Myocyte (in vitro differentiated cells): Measurements from ENCODE around the gene CLEC4G. TPM values are rescaled to one million over a fixed set of nuclear protein-coding genes. Genes with fewer than 3 reads are reported as not detected.
A peak's percentile ranks its signal among the peaks of the same experiment; 100 is the strongest.

Source experiments
- DNase-seq: peaks from one replicate; pipeline ENCODE4 v3.0.0-alpha.2; 2012; ENCODE audit warnings: low read depth
- total RNA-seq: library from RNA; depleted of rRNA; stranded (reverse); fragments of >200 nt; gene quantifications from 2 replicates; pipeline ENCODE4 v1.2.3, GENCODE V29; 2014

Gene CLEC4G
- total RNA-seq, 1 donor from 2014 or later = not detected

DNA sequence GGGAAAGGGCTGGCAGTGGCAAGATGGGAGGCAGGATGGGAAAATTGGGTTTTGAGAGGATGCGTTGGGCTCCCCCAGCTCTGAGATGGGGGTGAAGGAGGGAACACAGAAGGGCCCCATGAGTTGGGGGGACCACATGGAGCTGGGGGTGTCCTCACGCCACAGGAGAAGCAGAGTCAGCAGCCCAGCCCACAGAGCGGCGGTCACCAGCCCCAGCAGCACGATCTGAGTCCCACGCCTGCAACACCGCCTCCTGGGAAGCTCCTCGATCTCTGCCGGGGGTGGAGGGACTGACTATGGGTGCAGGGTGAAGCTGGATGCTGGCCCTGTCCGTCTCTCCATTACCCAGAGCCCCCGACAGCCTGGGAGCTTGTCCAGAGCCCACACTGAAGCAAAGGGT, 33.3 kb downstream of the CLEC4G start:
- no peak for DNase-seq

DNA sequence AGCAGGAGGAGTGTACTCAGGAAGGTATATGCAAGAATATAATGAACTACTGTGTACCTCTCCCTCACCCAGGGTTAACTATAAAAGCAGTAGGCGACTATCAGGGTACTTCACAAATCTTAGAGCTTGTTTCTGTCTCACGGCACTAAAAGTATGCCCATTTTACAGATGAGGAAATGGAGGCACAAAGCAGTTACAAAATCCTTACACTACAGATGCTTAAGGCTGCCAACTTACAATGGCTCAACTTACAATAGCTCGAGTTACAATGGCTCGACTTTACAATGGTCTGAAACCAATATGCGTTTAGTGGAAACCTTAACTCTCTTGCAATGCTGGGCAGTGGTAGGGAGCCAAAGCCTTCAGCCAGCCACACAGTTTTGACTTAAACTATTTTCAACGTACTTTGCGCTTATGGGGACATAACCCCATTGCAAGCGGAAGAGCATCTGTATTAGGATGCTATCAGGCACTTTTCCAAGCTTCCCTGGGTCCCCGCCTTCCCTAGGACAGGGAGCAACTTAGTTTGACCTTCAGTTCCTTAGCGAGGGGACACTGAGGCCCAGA, 34.1 kb downstream of the CLEC4G start:
- no peak for DNase-seq

DNA sequence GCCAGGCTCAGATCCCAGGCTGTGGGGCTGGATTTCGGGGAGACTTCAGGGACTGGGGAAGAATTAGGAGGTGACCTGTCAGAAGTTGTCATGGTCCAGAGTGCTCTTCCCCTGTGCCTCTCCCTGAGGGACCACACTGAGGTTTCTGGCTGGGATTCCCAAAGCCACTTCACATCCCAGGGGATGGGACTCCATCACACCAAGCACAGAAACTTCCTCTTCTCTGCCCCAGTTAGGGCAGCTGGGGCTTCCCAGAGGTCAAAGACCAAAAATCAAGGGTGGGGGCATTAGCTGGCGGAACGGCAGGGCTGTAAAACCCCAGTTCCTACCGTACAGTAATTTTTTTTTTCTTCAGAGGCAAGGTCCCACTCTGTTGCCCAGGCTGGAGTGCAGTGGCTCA, 37.4 kb downstream of the CLEC4G start:
- DNase-seq = no peak

DNA sequence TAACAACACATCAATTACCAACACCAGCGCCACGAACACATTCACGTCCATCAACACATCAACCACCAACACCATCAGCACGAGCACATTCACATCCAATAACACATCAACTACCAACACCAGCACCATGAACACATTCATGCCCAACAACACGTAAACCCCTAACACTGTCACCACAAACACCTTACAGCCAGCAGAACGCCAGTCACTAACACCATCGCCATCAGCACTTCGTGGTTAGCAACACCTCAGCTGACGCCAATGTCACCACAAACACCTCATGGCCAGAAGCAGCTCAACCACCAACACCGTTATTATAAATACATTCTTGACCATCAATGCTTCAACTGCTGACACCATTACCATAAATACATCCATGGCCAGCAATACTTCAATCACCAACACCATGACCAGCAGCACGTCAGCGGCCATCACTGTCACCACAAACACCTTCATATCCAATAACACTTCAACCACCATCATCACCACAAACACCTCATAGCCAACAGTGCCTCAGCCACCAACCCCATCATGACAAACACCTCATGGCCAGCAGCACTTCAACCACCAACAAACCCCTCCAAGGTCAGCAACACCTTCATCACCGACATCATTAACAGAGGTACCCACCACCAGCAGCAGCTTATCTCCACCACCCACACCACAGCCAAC, 39.4 kb downstream of the CLEC4G start:
- no peak for DNase-seq

DNA sequence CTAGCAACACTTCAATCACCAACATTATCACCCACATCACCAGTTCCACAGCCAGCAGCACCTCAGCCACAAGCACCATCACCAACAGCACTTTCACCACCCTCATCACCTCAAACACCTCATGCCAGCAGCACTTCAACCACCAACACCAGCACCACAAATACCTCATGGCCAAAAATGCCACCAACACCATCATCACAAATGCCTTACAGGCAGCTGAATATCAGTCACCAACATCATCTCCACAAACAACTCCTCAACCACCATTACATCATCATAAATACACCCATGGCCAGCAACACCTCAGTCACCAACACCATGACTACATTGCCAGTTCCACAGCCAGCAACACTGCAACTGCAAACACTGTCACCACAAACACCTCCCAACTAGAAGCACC, 40.4 kb downstream of the CLEC4G start:
- DNase-seq = no peak

DNA sequence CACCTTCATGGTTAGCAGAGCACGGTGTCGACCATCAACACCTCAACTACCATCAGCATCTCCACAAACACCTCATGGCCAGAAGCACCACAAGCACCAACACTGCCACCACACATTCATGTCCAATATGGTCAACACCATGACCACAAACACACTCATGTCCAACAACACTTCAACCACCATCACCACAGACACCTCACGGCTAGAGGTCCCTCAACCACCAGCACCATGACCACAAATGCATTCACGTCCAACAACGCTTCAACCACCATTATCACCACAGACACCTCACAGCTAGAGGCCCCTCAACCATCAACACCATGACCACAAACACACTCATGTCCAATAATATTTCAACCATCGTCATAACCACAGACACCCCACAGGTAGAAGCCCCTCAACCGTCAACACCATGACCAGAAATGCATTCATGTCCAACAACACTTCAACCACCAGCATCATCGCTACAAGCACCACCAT, 41.1 kb downstream of the CLEC4G start:
- no peak for DNase-seq

DNA sequence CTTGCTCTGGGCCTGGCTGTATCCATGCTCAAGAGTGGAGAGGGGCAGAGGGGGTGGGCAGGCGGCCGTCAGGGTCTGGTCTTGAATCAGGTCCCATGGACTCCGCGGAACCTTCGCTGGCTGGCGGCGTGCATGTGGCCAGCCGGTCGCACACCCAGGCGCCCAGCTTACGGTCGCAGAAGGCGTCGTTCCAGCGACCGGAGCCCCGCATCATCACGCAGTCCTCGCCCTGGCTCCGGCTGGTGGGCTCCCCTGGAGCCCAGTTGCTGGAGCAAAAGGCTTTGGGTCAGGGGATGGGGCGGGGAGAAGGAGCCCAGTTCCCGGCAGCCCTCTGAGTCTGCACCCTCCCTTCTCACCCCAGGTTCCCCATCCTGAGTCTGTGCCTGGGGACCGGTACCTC, 42.7 kb downstream of the CLEC4G start:
- no peak for DNase-seq

DNA sequence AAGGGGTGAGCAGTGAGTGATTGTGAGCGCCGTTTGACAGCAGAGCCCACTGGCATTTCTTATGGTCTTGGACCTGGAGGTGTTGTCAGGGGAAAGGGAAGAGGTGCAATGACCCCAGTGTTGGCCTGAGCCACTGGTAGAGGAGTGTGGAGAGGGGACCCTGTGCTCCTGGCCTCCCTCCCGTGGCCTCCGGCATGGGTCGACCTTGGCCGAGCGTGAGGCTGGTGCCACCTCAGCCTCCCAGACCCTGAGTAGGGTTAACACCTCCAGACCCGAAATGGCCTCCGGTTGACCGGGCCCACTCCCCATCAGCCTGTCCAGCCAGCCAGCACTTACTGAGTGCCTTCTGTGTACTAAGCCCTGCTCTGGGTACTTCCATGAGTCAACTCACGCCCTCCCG, 44.7 kb downstream of the CLEC4G start:
- no peak for DNase-seq

DNA sequence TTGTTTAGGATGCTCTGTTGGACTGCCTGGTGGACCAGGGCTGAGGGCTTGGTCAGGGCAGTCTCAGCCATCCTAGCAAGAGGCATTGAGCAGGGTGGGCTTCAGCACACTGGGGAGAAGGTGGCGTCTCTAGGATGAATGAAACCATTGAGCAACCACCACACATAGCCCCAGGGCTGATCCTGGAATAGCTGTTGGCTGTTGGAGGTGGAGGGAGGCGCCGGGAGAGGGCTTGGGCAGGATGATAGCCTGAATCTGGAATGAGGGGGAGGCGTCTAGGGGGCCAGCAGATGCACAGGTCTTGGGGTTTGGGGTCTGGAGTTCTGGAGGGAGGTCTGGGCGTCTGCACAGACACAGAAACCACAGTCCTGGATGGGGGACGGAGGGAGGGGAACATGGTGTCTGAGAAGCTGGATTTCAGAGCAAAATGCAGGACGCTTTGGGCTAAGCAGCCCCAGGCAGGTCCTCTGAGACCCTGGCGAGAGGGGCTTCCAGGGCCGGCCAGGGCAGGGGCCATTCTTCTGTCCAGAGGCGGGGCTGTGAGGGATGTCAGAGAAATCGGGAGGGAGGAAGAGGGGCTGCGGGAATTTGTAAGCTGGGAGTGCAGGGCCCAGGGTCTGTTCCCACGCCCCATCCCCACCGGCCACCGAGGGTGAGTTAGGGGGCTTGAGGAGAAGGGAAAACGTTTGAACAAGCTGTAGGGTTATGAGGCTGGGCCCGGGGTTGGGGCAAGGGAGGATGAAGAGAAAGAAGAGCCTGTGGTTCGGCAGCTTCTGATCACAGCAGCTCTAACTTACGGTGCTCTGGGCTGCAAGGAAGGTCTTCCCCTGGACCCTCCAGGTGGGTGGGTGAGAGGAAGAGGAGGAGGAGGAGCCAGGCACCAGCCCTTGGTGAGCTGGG, 46.1 kb downstream of the CLEC4G start:
- no peak for DNase-seq

DNA sequence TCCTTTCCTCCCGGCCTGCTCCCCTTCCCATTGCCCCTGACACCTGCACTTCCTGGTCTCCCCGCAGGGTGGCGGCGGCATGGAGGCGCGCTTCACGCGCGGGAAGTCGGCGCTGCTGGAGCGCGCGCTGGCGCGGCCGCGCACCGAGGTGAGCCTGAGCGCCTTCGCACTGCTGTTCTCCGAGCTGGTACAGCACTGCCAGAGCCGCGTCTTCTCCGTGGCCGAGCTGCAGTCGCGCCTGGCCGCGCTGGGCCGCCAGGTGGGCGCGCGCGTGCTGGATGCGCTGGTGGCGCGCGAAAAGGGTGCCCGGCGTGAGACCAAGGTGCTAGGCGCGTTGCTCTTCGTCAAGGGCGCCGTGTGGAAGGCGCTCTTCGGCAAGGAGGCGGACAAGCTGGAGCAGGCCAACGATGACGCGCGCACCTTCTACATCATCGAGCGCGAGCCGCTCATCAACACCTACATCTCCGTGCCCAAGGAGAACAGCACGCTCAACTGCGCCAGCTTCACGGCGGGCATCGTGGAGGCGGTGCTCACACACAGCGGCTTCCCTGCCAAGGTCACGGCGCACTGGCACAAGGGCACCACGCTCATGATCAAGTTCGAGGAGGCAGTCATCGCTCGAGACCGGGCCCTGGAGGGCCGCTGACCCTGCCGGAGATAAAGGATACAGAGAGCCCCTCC, 49.6 kb downstream of the CLEC4G start:
- no peak for DNase-seq

DNA sequence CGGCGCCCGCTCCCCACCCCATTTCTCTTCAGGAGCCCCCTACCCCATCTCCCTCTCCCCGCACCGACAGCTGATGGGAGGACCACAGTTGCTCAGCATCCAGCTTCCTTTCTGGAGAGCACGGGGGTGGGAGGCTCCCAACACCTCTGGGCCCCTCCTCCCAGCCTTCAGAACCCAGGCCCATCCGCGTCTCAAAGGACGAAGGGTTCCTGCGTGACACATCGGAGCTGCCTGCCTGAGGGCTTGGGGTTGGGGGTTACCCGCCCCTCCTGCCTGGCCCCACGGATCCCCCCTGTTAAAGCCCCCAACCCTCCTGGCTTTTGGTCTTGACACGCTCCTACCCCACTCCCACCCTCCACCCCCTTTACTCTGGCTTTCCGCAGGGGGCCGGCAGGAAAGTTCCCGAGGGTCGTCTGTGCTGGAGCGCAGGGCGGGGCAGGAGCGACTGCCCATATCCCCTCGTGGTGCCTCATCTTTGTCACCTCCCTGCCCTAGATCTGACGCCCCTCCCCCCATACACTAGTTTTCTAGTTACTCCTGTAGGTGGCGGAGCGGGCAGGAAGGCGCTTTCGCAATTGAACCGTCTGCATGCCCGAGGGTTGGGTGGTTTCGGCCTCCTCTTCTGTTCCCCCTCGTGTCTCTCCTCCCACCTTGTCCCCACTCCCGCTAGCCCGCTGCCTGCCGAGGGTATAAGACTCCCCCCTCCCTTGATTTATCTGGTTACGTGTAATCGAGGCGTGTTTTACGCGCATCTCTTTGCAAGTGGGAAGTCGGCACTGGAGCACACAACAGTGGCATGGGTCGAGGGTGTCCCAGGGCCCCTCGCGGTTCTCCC, 50.4 kb downstream of the CLEC4G start:
- peak; percentile 70 for DNase-seq

DNA sequence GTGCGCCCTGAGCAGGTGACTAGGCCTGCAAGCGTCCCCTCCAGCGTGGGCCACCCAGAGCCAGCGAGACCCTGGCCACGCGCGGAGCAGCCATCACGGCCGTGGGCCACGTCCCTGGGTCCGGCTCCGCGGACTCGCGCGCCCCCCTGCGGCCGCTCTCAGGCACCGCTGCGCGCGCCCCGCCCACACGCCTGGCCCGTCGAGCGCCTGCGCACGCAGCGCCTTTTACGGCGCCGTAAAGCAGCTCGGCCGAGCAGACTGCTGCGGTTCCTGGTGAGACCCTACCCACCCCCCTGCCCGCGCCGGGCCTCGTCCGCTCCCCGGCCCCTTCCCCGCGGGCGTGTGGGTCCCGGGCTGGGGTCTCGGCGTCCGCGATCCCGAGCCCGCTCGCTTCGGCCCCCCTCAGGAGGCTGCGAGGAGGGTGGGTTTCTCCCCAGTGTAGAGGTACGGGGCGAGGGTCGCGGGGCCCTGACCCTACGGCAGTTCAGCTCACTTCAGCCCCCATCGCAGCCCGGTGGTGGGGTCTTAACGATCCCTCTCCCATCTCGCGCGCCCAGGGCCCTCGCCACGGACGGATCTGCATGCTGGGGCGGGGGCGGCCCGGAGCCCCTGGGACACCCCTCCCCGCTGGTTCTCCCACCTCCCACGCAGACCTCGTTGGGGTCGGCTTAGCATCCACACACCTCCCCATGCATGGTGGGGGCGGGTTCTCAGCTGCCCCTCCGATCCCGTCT, 51.1 kb downstream of the CLEC4G start, which contains the start of gene TRAPPC5:
TRAPPC5 (plus strand) TSS at position 228 of the 734 bp plus-strand sequence. CDS start 1,421 bp downstream, outside the sequence.
- peak; percentile 78 for DNase-seq

DNA sequence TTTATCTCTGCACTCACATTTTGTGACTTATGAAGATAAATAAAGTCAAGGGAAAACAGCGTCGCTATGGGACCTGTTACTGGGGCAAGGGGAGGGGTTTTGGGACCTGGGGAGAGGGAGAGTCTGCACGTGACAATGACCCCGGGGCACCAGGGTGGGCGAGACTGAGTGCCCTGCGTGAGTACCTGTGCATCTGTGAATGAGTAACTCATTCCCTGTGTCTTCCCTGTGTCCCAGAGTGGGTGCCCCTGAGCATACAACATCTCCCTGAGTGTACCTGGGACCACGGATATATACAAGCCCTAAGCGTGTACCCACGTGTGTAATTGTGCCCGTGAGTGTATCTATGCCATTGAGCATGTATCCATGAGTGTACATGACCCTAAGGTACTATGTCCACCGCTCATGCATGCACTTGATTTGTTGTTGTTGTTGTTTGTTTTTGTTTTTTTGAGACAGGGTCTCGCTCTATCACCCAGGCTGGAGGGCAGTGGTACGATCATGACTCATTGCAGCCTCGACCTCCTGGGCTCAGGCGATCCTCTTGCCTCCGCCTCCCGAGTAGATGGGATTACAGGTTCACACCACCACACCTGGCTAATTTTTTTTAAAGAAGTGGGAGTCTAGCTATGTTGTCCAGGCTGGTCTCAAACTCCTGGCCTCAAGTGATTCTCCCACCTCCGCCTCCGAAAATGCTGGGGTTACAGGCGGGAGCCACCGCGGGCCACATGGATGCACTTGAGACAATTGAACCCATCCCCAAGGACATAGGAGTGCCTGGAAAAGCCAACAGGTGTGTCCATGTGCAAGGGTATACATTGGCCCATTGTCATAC, 51.9 kb downstream of the CLEC4G start:
- no peak for DNase-seq

DNA sequence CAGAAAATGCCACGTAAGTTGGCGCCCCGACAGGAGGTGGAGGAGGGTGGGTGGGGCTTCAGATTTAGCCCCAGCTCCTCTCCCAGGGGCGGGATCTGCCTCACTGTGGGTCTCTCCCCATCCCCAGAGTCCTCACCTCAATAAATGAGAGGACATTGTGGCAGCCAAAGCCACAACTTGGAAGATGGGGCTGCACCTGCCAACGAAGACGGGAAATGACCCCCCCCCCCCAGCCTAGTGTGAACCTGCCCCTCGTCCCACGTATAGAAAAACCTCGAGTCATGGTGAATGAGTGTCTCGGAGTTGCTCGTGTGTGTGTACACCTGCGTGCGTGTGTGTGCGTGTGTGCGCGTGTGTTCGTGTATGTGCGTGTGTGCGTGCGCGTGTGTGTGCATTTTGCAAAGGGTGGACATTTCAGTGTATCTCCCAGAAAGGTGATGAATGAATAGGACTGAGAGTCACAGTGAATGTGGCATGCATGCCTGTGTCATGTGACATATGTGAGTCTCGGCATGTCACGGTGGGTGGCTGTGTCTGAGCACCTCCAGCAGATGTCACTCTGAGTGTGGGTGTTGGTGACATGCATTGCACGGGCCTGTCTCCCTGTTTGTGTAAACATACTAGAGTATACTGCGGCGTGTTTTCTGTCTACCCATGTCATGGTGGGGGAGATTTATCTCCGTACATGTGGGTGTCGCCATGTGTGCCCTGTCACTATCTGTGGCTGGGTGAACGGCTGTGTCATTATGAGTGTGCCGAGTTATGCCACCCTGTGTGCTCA, 52.7 kb downstream of the CLEC4G start:
- DNase-seq = no peak
